NCI-H128 (cell line): ENCODE results near the gene MARVELD3.
"Not testable (repeated sequence)": the region's sequence is repeated elsewhere in the genome, so short reads cannot be mapped to it uniquely, and the experiment has no call there.

Experiments
- DNase-seq: peaks from one replicate; lab custom pipeline; 2025; ENCODE audit not compliant: unreplicated experiment; lab: John Stamatoyannopoulos, UW

Gene MARVELD3

GRCh38 chr16:71671165-71671564 lies 45.2 kb downstream of the MARVELD3 start:
- no peak for DNase-seq

GRCh38 chr16:71672125-71672524 lies 46.1 kb downstream of the MARVELD3 start:
- DNase-seq: no peak

- DNase-seq: no peak
Measured at GRCh38 chr16:71672803-71673581, 47.0 kb downstream of the MARVELD3 start.

GRCh38 chr16:71673582-71673973 lies 47.6 kb downstream of the MARVELD3 start:
- DNase-seq: no peak

DNA sequence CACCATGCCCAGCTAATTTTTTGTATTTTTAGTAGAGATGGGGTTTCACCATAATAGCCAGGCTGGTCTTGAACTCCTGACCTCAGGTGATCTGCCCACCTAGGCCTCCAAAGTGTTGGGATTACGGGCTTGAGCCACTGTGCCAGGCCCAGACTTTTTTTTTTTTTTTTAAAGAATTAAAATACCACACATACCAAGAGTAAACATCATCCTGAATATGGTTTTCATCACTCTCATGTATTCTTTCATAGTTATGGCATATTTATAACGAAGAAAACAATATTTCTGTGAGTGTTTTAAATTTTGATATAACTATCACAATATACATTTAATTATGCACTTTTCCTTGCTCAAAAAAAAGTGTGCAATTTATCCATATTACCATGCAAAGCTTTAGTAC lies 48.2 kb downstream of the MARVELD3 start:
- DNase-seq: no peak

- DNase-seq: no peak
Measured at GRCh38 chr16:71675380-71675779, 49.4 kb downstream of the MARVELD3 start.

GRCh38 chr16:71676236-71676635 lies 50.3 kb downstream of the MARVELD3 start:
- no peak for DNase-seq

DNA sequence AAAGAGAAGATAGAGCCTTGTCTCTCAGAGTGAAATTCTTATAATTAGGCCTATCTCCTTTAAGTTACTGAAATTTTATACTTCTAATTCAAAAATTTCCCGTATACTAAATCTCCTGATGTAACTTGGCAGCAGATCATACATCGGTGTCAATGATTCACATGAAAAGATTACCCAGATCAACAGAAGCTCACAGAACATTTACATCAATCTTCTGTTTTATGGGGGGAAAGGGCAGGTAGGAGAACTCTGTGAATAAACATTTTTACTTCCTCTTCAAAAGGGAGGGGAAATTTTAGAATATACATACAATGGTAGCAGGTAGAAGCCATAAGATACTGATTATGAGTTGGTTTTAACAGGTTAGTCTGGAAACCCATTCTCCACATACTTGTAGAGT lies 55.4 kb downstream of the MARVELD3 start:
- no peak for DNase-seq

DNA sequence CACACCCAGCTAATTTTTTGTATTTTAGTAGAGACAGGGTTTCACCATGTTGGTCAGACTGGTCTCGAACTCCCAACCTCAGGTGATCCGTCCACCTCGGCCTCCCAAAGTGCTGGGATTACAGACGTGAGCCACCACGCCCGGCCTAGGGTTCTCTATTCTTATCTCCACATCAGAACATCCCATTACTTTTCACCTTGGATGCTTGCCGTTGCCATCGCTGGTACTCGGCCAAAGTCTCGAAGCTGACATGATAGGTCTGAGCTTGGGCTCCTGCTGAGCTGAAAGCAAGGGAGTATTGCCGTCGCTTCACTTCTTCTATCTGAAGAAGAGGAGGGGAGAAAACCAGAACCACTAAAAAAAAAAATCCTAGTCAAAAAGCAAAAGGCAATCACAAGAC lies 58.3 kb downstream of the MARVELD3 start:
- DNase-seq: not testable (repeated sequence)
